ENCODE data around the gene NXPE1.

The NXPE1 gene

DNA sequence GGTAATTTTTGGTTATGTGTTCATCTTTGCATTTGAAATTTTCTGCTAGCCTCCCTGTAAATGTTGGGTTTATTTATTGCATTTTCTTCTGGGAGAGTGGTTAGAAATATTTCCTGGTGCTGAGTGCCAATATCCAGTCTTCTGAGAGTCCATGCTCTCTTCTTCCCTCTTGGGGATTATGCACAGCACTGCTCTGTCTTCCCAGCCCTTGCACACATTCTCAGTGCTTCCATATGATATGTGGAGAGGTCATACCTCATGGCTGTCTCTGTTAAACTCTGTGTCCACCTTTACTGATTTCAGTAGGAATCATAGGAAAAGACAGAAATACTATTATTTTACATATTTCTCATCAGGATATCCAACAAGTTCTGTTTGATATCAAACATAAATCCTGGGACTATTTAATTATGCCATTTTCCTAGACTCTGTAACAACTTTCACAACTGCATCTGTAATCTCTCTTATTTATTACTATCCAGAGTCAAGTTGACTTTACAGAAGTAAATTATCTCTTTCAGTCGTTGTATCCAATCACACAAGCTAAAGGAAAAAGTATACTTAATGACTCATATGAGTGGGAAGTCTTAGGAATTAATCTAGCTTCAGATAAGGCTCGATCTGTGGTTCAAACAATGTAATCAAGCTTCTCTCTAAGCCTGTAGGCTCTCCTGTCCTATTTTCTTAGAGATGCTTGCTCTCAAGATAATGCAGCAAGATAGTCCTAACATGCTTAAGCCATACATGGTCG lies 2.7 kb upstream of the NXPE1 start:
- DNase-seq (ENCODE audit: low spot score): no peak

DNA sequence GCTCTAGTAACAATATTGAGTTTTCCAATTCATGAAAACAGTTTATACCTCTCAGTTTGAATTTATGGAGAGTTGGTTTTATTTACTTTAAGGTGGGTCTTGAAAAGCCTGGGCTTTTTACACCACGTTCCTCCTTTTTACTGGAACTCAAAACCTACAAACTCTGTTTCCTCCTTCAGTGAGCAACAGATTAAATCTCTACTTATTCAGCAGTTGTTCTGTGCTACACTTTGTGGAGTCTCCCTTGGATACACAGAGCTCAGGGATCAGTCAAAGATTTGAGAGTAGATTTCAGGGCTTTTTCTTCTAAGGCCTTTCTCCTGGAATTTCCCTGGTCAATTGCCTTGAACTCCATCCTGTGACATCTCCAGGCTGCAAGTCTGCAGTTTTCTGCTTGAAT lies 3.5 kb downstream of the NXPE1 start:
- DNase-seq (ENCODE audit: low spot score): no peak

DNA sequence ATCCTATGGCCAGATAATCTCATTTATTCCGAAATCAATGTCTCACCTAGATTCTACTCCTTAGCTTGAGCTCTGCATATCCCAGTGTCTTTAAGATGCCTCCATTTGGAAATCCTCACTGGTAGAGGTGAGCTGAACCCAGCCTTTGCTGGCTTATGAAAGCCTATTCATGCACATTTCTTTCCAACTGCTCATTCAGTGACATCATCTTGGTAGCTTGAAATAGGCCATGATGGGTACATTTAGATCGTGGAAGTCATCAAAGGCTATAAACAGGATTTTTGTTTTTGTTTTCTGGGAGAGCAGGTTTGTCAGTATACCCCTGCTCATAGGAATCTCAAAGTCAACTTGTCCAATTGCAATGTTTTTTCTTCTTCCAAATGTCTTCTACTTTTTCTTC lies 6.0 kb downstream of the NXPE1 start:
- no peak for DNase-seq (ENCODE audit: low spot score)

DNA sequence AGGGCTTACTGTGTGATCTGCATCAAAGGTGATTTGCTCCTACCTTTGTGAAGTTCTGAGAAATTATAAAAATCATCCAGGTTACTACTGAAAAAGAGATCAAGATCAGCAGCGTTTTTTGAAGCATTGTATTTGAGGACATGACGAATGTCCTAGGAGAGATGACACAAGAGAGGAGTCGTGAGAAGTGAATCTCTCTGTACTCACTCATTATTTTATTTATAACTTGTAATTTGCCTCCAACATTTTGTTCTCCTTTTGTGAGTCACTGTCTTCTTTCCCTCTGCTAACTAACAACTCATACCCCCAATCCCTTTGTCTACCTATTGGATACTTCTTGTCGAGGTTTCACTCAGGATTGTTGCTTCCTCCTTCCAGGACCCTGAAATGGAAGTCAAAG lies 8.6 kb downstream of the NXPE1 start:
- no peak for DNase-seq (ENCODE audit: low spot score)

DNA sequence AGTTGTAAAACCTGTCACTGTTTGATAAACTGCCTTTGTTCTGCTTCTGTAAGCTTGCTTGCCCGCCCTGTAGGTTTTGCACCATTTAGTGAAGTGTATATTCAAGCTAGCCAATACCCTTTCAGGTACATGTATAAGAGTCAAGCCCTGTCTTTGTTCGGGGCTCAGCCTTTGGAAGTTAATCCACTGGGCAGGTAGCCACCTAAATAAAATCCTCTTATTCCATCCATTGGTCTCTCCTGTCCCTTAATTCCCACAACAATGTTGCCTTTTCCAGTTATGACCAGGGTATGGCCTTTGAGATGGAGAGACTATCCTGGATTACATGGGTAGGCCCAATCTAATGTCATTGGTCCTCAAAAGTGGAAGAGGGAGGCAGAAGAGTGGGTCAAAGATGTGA lies 34.0 kb downstream of the NXPE1 start:
- no peak for DNase-seq (ENCODE audit: low spot score)

DNA sequence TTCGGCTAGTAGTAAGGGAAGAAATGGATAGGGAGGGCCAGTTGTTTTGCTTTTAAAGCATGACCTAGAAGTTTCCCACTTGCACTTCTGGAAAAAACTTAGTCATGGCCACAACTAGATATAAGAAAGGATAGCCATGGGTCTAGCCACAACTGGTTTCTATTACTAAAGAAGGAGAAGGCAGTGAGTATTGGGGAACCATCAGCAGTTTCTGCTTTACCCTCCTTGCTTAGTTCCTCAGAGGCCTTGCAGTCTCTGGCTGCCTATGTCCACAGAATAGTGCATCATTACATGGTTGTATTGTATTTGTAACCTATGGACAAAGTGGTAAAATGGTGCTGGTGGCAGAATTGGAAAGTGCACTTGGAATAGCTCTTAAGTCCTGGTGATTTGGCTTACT lies 35.6 kb downstream of the NXPE1 start:
- no peak for DNase-seq (ENCODE audit: low spot score)

DNA sequence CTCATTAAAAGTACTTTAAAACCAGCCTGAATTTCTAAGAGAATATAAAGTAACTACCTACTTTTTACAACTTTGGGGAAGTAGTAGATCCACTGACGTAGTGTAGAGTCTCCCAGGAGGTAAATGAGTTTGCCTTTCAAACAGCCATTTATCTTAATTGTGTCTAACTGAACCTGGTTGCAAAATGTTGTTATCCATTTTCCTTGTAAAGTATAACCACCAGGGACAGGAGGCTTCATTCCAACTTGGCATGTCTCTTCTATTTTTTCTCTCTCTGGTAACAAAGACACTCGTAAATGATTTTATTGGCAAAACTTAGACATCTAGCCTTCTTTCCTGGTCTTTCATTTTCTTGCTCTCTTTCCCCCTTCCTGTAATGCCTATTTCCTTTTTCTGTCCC lies 36.9 kb downstream of the NXPE1 start:
- no peak for DNase-seq (ENCODE audit: low spot score)

DNA sequence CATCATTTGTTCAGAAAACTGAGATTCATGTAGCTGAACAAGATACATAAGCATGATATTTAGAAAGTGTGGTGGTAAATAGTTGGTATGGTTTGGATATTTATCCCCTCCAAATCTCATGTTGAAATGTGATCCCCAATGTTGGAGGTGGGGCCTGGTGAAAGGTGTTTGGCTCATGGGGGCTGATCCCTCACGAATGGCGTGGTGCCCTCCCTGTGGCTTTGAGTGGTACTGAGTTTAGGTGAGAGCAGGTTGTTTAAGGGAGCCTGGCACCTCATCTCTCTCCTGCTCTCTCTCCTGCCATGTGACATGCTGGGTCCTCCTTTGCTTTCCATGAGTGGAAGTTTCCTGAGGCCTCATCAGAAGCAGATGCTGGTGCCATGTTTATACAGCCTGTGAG lies 48.1 kb downstream of the NXPE1 start:
- no peak for DNase-seq (ENCODE audit: low spot score)

DNA sequence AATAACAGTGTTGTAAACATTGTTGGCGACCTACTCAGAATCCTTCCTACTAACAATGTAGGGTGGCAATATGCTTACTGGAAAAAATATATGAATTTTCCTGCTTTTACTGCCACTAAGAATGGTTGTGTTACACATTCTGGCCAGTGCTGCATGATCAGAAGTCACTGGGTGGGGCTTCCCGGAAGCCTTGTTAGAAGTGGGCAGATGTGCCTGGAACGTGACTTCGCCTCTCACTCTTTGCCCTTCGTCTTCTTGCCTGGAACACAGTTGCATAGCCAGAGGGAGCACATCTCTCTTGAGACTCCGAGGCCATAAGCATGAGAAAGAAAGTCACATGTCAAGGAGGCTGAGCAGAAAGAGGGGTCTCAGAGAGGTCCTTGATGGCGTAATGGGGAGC lies 48.6 kb downstream of the NXPE1 start:
- DNase-seq (ENCODE audit: low spot score): no peak

DNA sequence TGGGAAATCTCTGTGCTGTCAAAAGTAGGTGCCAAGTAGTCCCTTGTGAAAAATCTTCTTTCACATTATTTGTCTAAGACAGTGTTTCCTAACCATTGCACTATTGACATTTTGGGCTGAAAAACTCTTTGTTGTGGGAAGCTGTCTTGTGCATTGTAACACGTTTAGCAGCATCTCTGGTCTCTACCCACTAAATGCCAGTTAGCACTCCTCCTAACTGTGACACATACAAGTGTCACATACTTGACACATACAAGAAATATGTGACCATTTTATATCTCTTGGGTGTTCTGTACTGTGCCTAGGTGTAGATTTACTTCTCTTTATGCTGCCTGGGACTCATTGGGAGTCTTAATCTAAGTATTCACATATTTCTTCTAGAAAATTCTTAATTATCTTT lies 57.8 kb downstream of the NXPE1 start:
- DNase-seq (ENCODE audit: low spot score): no peak

DNA sequence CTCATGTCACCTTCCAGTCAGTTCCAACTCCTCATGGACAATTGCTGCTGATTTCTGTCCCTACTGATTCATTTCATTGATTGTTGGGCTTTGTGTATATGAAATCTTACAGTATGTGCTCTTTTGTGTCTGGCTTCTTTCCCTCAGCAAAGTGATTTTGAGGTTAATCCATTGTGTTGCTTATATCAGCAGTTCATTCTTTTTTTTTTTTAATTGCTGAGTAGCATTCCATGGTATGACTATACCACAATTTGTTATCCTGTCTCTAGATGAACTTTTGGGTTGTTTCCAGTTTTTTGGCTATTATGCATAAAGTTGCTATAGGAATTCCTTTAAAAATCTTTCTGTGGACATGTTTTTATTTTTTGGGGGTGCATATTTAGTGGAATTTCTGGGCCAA lies 59.9 kb downstream of the NXPE1 start:
- no peak for DNase-seq (ENCODE audit: low spot score)

DNA sequence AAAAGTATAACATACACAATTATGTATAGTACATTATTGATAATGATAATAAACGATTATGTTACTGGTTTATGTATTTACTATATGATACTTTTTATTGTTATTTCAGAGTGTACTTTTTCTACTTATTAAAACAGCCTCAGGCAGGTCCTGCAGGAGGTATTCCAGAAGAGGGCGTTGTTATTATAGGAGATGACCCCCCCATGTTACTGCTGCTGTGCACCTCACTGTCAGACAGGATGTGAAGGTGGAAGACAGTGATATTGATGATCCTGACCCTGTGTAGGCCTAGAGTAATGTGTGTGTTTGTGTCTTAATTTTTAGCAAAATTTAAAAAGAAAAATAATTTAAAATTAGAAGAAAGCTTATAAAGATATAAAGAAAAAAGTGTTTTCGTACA lies 62.8 kb downstream of the NXPE1 start:
- no peak for DNase-seq (ENCODE audit: low spot score)

DNA sequence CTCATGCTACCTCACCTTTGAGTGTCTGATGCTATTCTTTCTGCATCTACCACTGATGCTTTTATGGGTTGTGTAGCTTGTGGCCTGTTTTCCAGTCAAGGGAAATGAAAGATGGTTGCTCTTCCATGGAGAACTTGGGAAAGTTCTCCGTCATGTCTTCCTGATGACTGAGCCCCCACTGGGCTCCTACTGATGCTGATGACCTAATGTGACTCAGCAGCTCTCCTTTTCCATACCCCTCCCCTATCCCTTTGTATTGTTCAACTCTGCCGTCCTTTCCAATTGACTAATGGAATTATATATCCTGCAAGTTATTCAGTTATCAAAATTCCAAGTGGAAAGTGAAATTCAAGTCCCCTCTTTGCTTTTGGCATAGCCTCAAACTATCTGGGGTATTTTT lies 75.8 kb downstream of the NXPE1 start:
- DNase-seq (ENCODE audit: low spot score): no peak

DNA sequence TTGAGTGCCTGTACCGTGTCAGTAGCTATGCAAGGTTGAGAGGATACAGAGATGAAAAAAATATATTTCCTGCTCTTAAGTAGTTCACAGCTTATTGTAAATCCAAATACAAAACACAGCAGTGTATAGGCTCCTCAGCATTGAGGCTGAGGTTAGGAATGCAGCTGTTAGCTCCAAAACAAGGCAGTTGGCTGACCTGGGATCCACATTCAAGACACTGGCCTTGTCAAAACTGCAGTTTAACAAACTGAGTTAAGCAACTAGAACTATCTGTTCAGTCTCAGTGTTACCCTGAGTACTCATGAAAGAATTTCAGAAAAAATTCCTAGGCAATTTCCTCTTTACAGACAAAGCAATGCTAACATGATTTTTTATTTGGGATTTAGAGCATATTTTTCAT lies 77.6 kb downstream of the NXPE1 start:
- DNase-seq (ENCODE audit: low spot score): no peak

DNA sequence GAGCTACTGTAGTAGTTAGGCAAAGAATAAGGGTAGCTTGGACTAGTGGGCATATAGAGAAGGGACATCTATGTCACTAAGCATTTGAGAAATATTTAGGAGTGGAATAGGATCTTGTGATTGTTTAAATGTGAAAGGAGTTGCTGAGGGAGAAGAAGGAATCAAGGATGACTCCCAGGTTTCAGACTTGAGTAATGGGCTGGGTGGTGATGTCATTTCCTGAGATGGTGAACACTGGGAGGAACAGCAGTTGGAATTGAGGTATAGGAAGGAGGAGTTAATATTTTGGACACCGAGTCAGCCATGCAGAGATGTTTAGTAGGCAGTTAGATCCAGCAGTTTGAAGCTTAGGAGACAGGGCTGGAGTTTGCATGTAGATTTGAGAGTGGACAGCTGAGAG lies 80.3 kb downstream of the NXPE1 start:
- no peak for DNase-seq (ENCODE audit: low spot score)

DNA sequence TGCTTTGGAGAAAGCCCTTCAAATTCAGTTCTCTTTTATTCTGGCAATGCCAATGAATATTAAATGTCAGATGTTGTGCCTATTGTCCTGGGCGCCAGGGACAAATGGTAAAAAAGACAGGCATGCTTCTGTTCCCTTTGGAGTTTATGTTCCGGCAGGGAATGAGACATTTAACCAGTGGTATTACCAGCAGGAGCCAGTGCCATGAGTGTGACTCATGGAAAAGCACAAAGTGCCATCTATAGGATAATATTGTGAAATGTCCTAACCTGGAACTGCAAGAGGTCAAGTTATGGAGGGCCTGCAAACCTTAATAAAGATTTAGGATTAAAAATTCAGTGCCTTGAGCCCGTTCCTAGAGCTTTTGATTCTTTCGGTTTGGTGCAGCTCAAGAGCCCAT lies 80.9 kb downstream of the NXPE1 start:
- no peak for DNase-seq (ENCODE audit: low spot score)

DNA sequence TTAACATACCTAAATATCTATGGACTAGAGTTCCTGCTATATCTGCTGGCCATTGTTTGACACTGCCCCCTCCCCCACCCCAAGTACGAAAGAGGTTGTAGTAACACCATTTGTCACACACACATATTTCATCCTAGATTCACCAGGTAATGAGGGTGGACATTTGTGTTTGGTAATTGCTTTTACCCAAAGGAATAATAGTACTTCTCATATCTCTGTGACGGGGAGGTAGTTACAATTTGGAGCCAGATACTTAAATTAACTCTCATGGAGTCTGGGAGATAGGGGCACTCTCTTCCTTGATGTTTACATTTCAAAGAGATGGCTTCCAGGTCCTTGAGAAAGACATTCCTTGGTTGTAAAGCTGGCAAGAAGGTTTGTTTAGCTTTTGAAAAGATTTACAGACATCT lies 81.7 kb downstream of the NXPE1 start:
- no peak for DNase-seq (ENCODE audit: low spot score)

DNA sequence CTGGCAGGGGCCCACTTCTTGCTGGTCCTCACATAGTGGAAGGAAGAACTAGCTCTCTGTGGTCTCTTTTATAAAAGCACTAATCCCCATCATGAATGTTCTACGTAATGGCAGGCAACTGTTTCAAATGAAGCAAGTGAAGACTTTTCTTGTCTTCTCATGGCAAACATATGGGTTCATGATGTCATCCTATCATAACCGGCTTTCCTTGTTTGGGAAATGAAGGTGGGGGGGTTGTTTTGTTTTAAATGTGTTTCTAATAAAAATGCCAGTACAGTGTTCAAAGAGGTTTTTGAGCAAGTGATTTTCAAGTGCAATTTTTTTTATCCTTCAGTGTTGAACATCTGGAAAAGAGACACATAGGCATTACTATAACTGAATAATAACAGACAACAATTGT lies 87.0 kb downstream of the NXPE1 start:
- no peak for DNase-seq (ENCODE audit: low spot score)

Measured in Ammon's horn (tissue), 1 donor.